Body of pancreas (tissue), 4 donors: ENCODE data around the gene LNPEP. TPM values are rescaled to one million over a fixed set of nuclear protein-coding genes. Genes with fewer than 3 reads are reported as not detected.

ENCODE experiments used
- ATAC-seq: fragments of 150-250 bp; one replicate; pipeline ENCODE4 v1.9.1; 2016
- DNase-seq, 4 donors: peaks; one replicate each; pipeline ENCODE4 v3.0.0-alpha.2; 2019
- H3K27ac ChIP-seq, 4 donors: fragments of 200-600 bp; sonication (generic); 1 replicate in 3 of 4; 2 replicates in 1 of 4; pipeline versions ENCODE4 v1.5.1 to v1.6.1; 2016 to 2019; ENCODE audit warnings: mild to moderate bottlenecking in 1 of 4, mixed read lengths in 1 of 4, moderate library complexity in 1 of 4
- H3K27me3 ChIP-seq, 2 donors: fragments of 200-600 bp; sonication (generic); one replicate each; pipeline ENCODE4 v1.6.0; 2016; ENCODE audit warnings: mild to moderate bottlenecking in 1 of 2
- H3K36me3 ChIP-seq, 2 donors: fragments of 200-600 bp; sonication (generic); replicated peaks in 1 of 2; 2 replicates each; pipeline ENCODE4 v1.5.1; 2016; ENCODE audit warnings: low read depth in 2 of 2; ENCODE audit not compliant: insufficient read depth in 1 of 2
- H3K4me1 ChIP-seq: fragments of 200-600 bp; sonication (generic); one replicate; pipeline ENCODE4 v1.6.0; 2016
- H3K4me3 ChIP-seq, 2 donors: fragments of 200-600 bp; sonication (generic); 1 replicate in 1 of 2; 2 replicates in 1 of 2; pipeline ENCODE4 v1.5.1; 2016 to 2019
- H3K9me3 ChIP-seq, 3 donors: fragments of 200-600 bp; sonication (generic); 1 replicate in 2 of 3; 2 replicates in 1 of 3; pipeline ENCODE4 v1.5.1; 2016
- CTCF ChIP-seq, 7 experiments: fragments of 450-650 bp in 4 of 7; fragments of 200-600 bp in 3 of 7; sonication (generic) in 3 of 7; IDR thresholded peaks; one replicate each; pipeline ENCODE4 v1.5.1; 2016 to 2019; ENCODE audit warnings: antibody characterized with exemption in 7 of 7
- POLR2A ChIP-seq, 3 donors: fragments of 450-650 bp; IDR thresholded peaks; one replicate each; pipeline ENCODE4 v1.6.1; 2016; ENCODE audit warnings: antibody characterized with exemption in 3 of 3, mild to moderate bottlenecking in 2 of 3
- WGBS, 2 donors: methylation state at CpG; one replicate each; pipeline ENCODE4 v1.1.5; 2017; 5-methylcytosine and 5-hydroxymethylcytosine counted together
- intact Hi-C: fragments of 100-400 bp; cut with DNase I; formaldehyde crosslinking; loops from one replicate; pipeline ENCODE4 v1.15.1; 2023
- total RNA-seq, 2 donors: library from RNA; depleted of rRNA; stranded (reverse); fragments of >200 nt; gene quantifications; one replicate each; pipeline ENCODE4 v1.1.0, GENCODE V29; 2016

LNPEP gene
- total RNA-seq, 2 donors from 2014 or later = 16.8 to 22.1 TPM

- peaks cover 6% of the 10 kb centered on the region for H3K4me1 ChIP-seq
- H3K36me3 ChIP-seq = peaks cover 0 to 3% of the 10 kb centered on the region in 2 donors
- no peak overlapping the region for H3K27ac ChIP-seq
- H3K4me3 ChIP-seq = no peak overlapping the region
- peak in 1 of 4 donors; percentile 7 for DNase-seq
- TF ChIP-seq POLR2A (IDR thresholded peaks at IDR 0.05) (no peak), CTCF (IDR thresholded peaks at IDR 0.05) (no peak)
- 21 to 36% methylated on average over 1 of the region's 1 CpG for WGBS, 2 donors
- H3K27me3 ChIP-seq = no peaks in the 10 kb centered on the region
- intact Hi-C loops = no loop called here
- H3K9me3 ChIP-seq = no peaks in the 10 kb centered on the region
- no peak for ATAC-seq
These were observed 48.8 kb downstream of the LNPEP start for GRCh38 chr5:96984506-96985192.

- no peak for ATAC-seq
- no peak overlapping the region for H3K27ac ChIP-seq
- peaks cover 6% of the 10 kb centered on the region for H3K4me1 ChIP-seq
- H3K4me3 ChIP-seq = no peak overlapping the region
- H3K9me3 ChIP-seq = no peaks in the 10 kb centered on the region
- H3K36me3 ChIP-seq = peaks cover 0 to 2% of the 10 kb centered on the region in 2 donors
- intact Hi-C loops = no loop called here
- WGBS, 2 donors = 85 to 91% methylated on average over 3 of the region's 3 CpGs
- no peak for TF ChIP-seq CTCF (IDR thresholded peaks at IDR 0.05)
- TF ChIP-seq POLR2A (IDR thresholded peaks at IDR 0.05) = no peak
- DNase-seq = no peak
- H3K27me3 ChIP-seq = no peaks in the 10 kb centered on the region
These were observed 50.6 kb downstream of the LNPEP start for GRCh38 chr5:96986450-96986849.

GRCh38 chr5:96990102-96990501 is 54.2 kb downstream of the LNPEP start:
- Histone ChIP-seq H3K4me1 (no peaks in the 10 kb centered on the region), H3K9me3 (no peaks in the 10 kb centered on the region), H3K36me3 (peaks cover 0 to 4% of the 10 kb centered on the region in 2 donors), H3K27me3 (no peaks in the 10 kb centered on the region), H3K27ac (no peak overlapping the region), H3K4me3 (no peak overlapping the region)
- DNase-seq (no peak), ATAC-seq (no peak)
- TF ChIP-seq CTCF (IDR thresholded peaks at IDR 0.05) (no peak), POLR2A (IDR thresholded peaks at IDR 0.05) (no peak)
- 94 to 97% methylated on average over 4 of the region's 4 CpGs for whole genome bisulfite sequencing, 2 donors
- intact Hi-C loops = no loop called here

DNA sequence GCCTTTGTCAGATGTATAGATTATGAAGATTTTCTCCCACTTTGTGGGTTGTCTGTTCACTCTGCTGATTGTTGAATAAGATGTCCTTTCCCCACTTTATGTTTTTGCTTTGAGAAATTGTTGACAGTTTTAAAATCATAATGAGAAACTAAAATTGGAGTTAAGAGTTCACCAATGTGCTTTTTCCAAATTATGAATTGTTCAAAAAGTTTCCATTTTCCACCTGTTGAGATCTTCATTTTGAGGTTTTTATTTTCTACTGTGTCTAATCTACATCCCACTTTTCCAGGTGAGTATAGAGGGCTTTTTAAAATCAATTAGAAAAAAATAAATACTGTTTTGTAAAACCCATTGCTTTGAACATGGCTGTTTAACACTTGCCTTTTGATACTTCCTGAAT is 55.8 kb downstream of the LNPEP start:
- no peak overlapping the region for H3K4me3 ChIP-seq
- ATAC-seq (no peak), DNase-seq (no peak)
- H3K4me1 ChIP-seq = no peaks in the 10 kb centered on the region
- peaks cover 0 to 4% of the 10 kb centered on the region in 2 donors for H3K36me3 ChIP-seq
- no peaks in the 10 kb centered on the region for H3K9me3 ChIP-seq
- no peaks in the 10 kb centered on the region for H3K27me3 ChIP-seq
- H3K27ac ChIP-seq = no peak overlapping the region
- intact Hi-C loops = no loop called here
- no peak for TF ChIP-seq POLR2A (IDR thresholded peaks at IDR 0.05)
- TF ChIP-seq CTCF (IDR thresholded peaks at IDR 0.05) = no peak

DNA sequence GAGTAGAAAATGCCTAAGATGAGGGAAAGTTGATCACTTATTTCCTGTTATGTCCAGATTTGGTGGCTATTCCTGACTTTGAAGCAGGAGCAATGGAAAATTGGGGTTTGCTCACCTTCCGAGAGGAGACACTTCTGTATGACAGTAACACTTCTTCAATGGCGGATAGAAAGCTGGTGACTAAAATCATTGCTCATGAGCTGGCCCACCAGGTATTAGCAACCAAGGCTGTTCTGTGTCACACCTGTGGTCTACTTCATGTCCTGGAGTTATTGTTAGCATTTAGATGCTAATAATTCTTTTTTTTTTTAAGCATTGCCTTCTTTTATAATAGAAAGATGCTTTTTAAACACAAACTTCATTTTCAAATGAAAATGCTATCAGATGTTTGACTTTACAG is 57.9 kb downstream of the LNPEP start:
- WGBS, 2 donors = 91 to 94% methylated on average over 2 of the region's 2 CpGs
- Histone ChIP-seq H3K4me1 (no peaks in the 10 kb centered on the region), H3K36me3 (peaks cover 0 to 4% of the 10 kb centered on the region in 2 donors), H3K27ac (no peak overlapping the region), H3K27me3 (no peaks in the 10 kb centered on the region), H3K9me3 (no peaks in the 10 kb centered on the region), H3K4me3 (no peak overlapping the region)
- no peak for DNase-seq
- no peak for ATAC-seq
- TF ChIP-seq CTCF (IDR thresholded peaks at IDR 0.05) = no peak
- TF ChIP-seq POLR2A (IDR thresholded peaks at IDR 0.05) = no peak
- intact Hi-C loops = no loop called here
